Common myeloid progenitor, CD34-positive (primary cell): ENCODE results near the gene USP48.

ENCODE experiments used
- CTCF ChIA-PET: fragments of 350-600 bp; sonication (Branson Sonifier 250); formaldehyde crosslinking; loops from one replicate; lab custom pipeline; 2021; ENCODE audit warnings: antibody characterized with exemption; lab: Charles Lee
- POLR2A ChIA-PET: fragments of 350-600 bp; sonication (Branson Sonifier 250); formaldehyde crosslinking; loops from one replicate; lab custom pipeline; 2021; ENCODE audit warnings: antibody characterized with exemption; lab: Charles Lee
- DNase-seq, 3 donors: peaks; one replicate each; pipeline versions ENCODE4 v3.0.0 to v3.0.0-alpha.2; 2013
- H3K27ac ChIP-seq, 2 experiments: 1 replicate in 1 of 2; 2 replicates in 1 of 2; pipeline ENCODE4 v1.7.0; 2013; ENCODE audit warnings: inconsistent platforms in 2 of 2, low read length in 2 of 2, mild to moderate bottlenecking in 2 of 2, low read depth in 1 of 2, moderate library complexity in 1 of 2; ENCODE audit not compliant: severe bottlenecking in 2 of 2, insufficient read depth in 1 of 2, poor library complexity in 1 of 2
- H3K27me3 ChIP-seq, 5 experiments: replicated peaks in 2 of 5; 1 replicate in 3 of 5; 2 replicates in 2 of 5; pipeline versions ENCODE4 v1.6.1 to v1.7.0; 2013; ENCODE audit warnings: low read length in 4 of 5, mild to moderate bottlenecking in 2 of 5, moderate library complexity in 2 of 5, inconsistent platforms in 1 of 5; ENCODE audit not compliant: insufficient read depth in 5 of 5, control insufficient read depth in 4 of 5
- H3K36me3 ChIP-seq, 4 experiments: 1 replicate in 2 of 4; 2 replicates in 2 of 4; pipeline versions ENCODE4 v1.6.1 to v1.7.0; 2013; ENCODE audit warnings: low read length in 3 of 4, control low read depth in 1 of 4, mild to moderate bottlenecking in 1 of 4; ENCODE audit not compliant: control insufficient read depth in 4 of 4, insufficient read depth in 4 of 4
- H3K4me1 ChIP-seq, 4 experiments: 1 replicate in 3 of 4; 2 replicates in 1 of 4; pipeline versions ENCODE4 v1.6.1 to v1.7.1; 2013; ENCODE audit warnings: low read length in 3 of 4, mild to moderate bottlenecking in 3 of 4, control low read depth in 1 of 4, inconsistent platforms in 1 of 4, moderate library complexity in 1 of 4; ENCODE audit not compliant: control insufficient read depth in 4 of 4, insufficient read depth in 4 of 4; ENCODE audit errors: control extremely low read depth in 1 of 4
- H3K4me3 ChIP-seq, 7 experiments: 1 replicate in 4 of 7; 2 replicates in 3 of 7; pipeline versions ENCODE4 v1.5.1 to v1.7.0; 2013; ENCODE audit warnings: mild to moderate bottlenecking in 7 of 7, low read length in 6 of 7, moderate library complexity in 6 of 7, inconsistent platforms in 2 of 7, low read depth in 2 of 7, control low read depth in 1 of 7; ENCODE audit not compliant: insufficient read depth in 4 of 7, control insufficient read depth in 1 of 7; ENCODE audit errors: extremely low read depth in 1 of 7
- H3K9me3 ChIP-seq, 5 experiments: 1 replicate in 4 of 5; 2 replicates in 1 of 5; pipeline versions ENCODE4 v1.6.1 to v1.7.1; 2013; ENCODE audit warnings: low read length in 4 of 5, mild to moderate bottlenecking in 2 of 5, inconsistent platforms in 1 of 5, low read depth in 1 of 5, moderate library complexity in 1 of 5; ENCODE audit not compliant: control insufficient read depth in 4 of 5, insufficient read depth in 2 of 5; ENCODE audit errors: control extremely low read depth in 1 of 5
- WGBS: methylation state at CpG from one replicate; pipeline ENCODE4 v1.1.5; 2013; ENCODE audit not compliant: insufficient coverage; 5-methylcytosine and 5-hydroxymethylcytosine counted together

USP48 gene

GRCh38 chr1:21700094-21700493 lies 82.9 kb downstream of the USP48 start:
- DNase-seq, result peak in 2 of 3 donors; percentile 18 to 19
- H3K36me3 ChIP-seq, result peaks cover 7 to 56% (median 30%) of the 10 kb centered on the region in 4 experiments
- H3K27ac ChIP-seq, result peak overlapping the region in 1 of 2 experiments; percentile 55
- no peak overlapping the region for H3K4me3 ChIP-seq
- ChIA-PET CTCF (no interaction called here), POLR2A (no interaction called here)
- no peaks in the 10 kb centered on the region for H3K9me3 ChIP-seq
- no peaks in the 10 kb centered on the region for H3K4me1 ChIP-seq
- 25% methylated on average over 4 of the region's 4 CpGs for WGBS
- H3K27me3 ChIP-seq, result no peaks in the 10 kb centered on the region

GRCh38 chr1:21696931-21697330 lies 86.0 kb downstream of the USP48 start:
- no peak for DNase-seq
- H3K4me1 ChIP-seq, result no peaks in the 10 kb centered on the region
- no peaks in the 10 kb centered on the region for H3K9me3 ChIP-seq
- no peaks in the 10 kb centered on the region for H3K27me3 ChIP-seq
- no peak overlapping the region for H3K4me3 ChIP-seq
- no peak overlapping the region for H3K27ac ChIP-seq
- peaks cover 24 to 57% (median 39%) of the 10 kb centered on the region in 4 experiments for H3K36me3 ChIP-seq
- POLR2A ChIA-PET, result no interaction called here
- CTCF ChIA-PET, result no interaction called here
- WGBS, result 98% methylated on average over 5 of the region's 6 CpGs

GRCh38 chr1:21693732-21694131 lies 89.2 kb downstream of the USP48 start:
- no peaks in the 10 kb centered on the region for H3K4me1 ChIP-seq
- no peak for DNase-seq
- ChIA-PET POLR2A (no interaction called here), CTCF (no interaction called here)
- peaks cover 29 to 65% (median 47%) of the 10 kb centered on the region in 4 experiments for H3K36me3 ChIP-seq
- no peaks in the 10 kb centered on the region for H3K27me3 ChIP-seq
- no peak overlapping the region for H3K27ac ChIP-seq
- no peaks in the 10 kb centered on the region for H3K9me3 ChIP-seq
- no peak overlapping the region for H3K4me3 ChIP-seq

- H3K27ac ChIP-seq, result no peak overlapping the region
- H3K36me3 ChIP-seq, result peaks cover 39 to 78% (median 59%) of the 10 kb centered on the region in 4 experiments
- ChIA-PET POLR2A (no interaction called here), CTCF (interaction anchor here (0.6 to 1.5 kb wide), 2 partner anchors 8 to 203 kb away, joined by 4 to 5 read pairs; no protein-coding TSS in a partner anchor)
- 100% methylated on average over 2 of the region's 3 CpGs for WGBS
- no peak overlapping the region for H3K4me3 ChIP-seq
- H3K4me1 ChIP-seq, result no peaks in the 10 kb centered on the region
- no peak for DNase-seq
- H3K9me3 ChIP-seq, result no peaks in the 10 kb centered on the region
- H3K27me3 ChIP-seq, result no peaks in the 10 kb centered on the region
These were observed 91.2 kb downstream of the USP48 start for GRCh38 chr1:21691739-21692138.

GRCh38 chr1:21689661-21690372 lies 93.1 kb downstream of the USP48 start:
- no peaks in the 10 kb centered on the region for H3K4me1 ChIP-seq
- no peaks in the 10 kb centered on the region for H3K9me3 ChIP-seq
- no peaks in the 10 kb centered on the region for H3K27me3 ChIP-seq
- POLR2A ChIA-PET, result no interaction called here
- CTCF ChIA-PET, result interaction anchor here (0.9 to 1.1 kb wide), 2 partner anchors 8 to 33 kb away, joined by 3 read pairs; no protein-coding TSS in a partner anchor
- H3K27ac ChIP-seq, result no peak overlapping the region
- H3K4me3 ChIP-seq, result no peak overlapping the region
- WGBS, result 100% methylated on average over 2 of the region's 6 CpGs
- no peak for DNase-seq
- peaks cover 51 to 85% (median 64%) of the 10 kb centered on the region in 4 experiments for H3K36me3 ChIP-seq

- POLR2A ChIA-PET, result no interaction called here
- Histone ChIP-seq H3K27ac (peak overlapping the region in 1 of 2 experiments; percentile 62), H3K4me3 (no peak overlapping the region), H3K9me3 (no peaks in the 10 kb centered on the region), H3K36me3 (peaks cover 39 to 76% (median 52%) of the 10 kb centered on the region in 4 experiments), H3K27me3 (no peaks in the 10 kb centered on the region), H3K4me1 (no peaks in the 10 kb centered on the region)
- WGBS, result no CpG with 5 or more reads among the region's 2 CpGs
- no peak for DNase-seq
- CTCF ChIA-PET, result interaction anchor here (1.1 to 2.2 kb wide), 2 partner anchors 14 to 26 kb away, joined by 4 to 5 read pairs; no protein-coding TSS in a partner anchor
These were observed 95.8 kb downstream of the USP48 start for GRCh38 chr1:21687081-21687529.

- POLR2A ChIA-PET, result no interaction called here
- Histone ChIP-seq H3K4me1 (no peaks in the 10 kb centered on the region), H3K36me3 (peaks cover 35 to 75% (median 52%) of the 10 kb centered on the region in 4 experiments), H3K27me3 (no peaks in the 10 kb centered on the region), H3K4me3 (no peak overlapping the region), H3K27ac (no peak overlapping the region), H3K9me3 (no peaks in the 10 kb centered on the region)
- CTCF ChIA-PET, result interaction anchor here (0.7 to 1.1 kb wide), 2 partner anchors 12 to 13 kb away, joined by 3 to 4 read pairs; no protein-coding TSS in a partner anchor
- DNase-seq, result no peak
- WGBS, result 100% methylated on average over 2 of the region's 4 CpGs
These were observed 96.8 kb downstream of the USP48 start for GRCh38 chr1:21685946-21686678.
